8988T (cell line): ENCODE results near the gene SENP5.

Experiments
- DNase-seq: peaks from one replicate; pipeline ENCODE4 v3.0.0; 2011

The SENP5 gene

GRCh38 chr3:196969660-196970546, 102.2 kb downstream of the SENP5 start:
- DNase-seq = peak; percentile 94

GRCh38 chr3:196970547-196971093, 102.9 kb downstream of the SENP5 start:
- DNase-seq = no peak

GRCh38 chr3:196971094-196971698, 103.5 kb downstream of the SENP5 start:
- DNase-seq = no peak

- DNase-seq = no peak
Observed at GRCh38 chr3:196974661-196975060, 106.9 kb downstream of the SENP5 start.

- DNase-seq = no peak
Observed at GRCh38 chr3:196975349-196975748, 107.6 kb downstream of the SENP5 start.

GRCh38 chr3:196976941-196977340, 109.2 kb downstream of the SENP5 start:
- DNase-seq = no peak

GRCh38 chr3:196979545-196979944, 111.8 kb downstream of the SENP5 start:
- DNase-seq = no peak

- DNase-seq = no peak
Observed at GRCh38 chr3:196981657-196982056, 113.9 kb downstream of the SENP5 start.

- DNase-seq = no peak
Observed at GRCh38 chr3:196983186-196983585, 115.5 kb downstream of the SENP5 start.
